NT2/D1 (cell line): ENCODE results near the gene CHTOP.

Source experiments
- SUZ12 ChIP-seq: IDR thresholded peaks from 2 replicates; pipeline ENCODE4 v1.6.1; 2011; ENCODE audit not compliant: insufficient read length, insufficient read depth; ENCODE audit errors: extremely low read depth
- ZNF274 ChIP-seq: IDR thresholded peaks from 2 replicates; pipeline ENCODE4 v1.6.1; 2011; ENCODE audit warnings: mild to moderate bottlenecking, low read depth, low read length

DNA sequence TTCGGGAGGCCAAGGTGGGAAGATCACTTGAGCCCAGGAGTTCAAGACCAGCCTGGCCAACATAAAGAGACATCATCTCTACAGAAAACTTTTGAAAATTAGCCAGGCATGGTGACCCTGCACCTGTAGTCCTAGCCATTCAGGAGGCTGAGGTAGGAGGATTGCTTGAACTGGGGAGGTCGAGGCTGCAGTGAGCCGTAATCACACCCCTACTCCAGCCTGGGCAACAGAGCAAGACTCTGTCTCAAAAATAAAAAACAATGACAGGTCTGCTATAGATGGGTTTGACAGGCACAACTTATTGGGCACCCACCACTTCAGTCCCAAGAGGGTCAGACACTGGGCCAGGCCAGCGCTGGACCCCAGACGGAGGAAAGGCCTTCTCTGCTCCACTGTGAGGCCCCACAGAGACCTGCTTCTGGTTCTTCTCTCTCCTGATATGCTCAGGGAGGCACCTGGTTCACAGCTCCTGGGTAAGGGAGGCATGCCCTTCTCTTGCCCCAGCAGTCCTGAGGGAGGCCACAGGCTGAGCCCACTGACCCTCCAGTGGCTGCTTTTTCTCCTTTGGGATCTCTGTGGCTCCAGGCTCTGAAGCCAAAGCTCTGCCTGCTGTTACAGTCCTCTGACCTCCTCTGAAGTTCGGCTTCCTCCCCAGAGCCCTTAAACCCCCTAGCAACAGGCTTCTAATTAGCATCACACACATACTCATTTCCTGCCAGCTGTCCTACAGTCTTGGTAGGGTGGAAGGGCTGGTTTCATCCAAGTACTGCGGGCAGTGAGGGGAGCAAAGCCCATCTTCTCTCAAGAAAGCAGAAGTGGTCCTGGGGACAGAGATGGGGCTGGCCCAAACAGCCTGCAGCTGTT, 35.3 kb upstream of the CHTOP start:
- TF ChIP-seq ZNF274 (no peak), SUZ12 (no peak)
